A549 (cell line): ENCODE data around the gene ATAD3A. TPM values are rescaled to one million over a fixed set of nuclear protein-coding genes. Genes with fewer than 3 reads are reported as not detected.
"Not testable (repeated sequence)": the region's sequence is repeated elsewhere in the genome, so short reads cannot be mapped to it uniquely, and the experiment has no call there.

Experiments
- ATAC-seq, 2 experiments: fragments of 200-7000 bp in 1 of 2; fragments of >200 bp in 1 of 2; cut with Nextera tagmentation in 1 of 2; cut with Tn5 transposase in 1 of 2; 3 replicates each; pipeline versions ENCODE4 v1.8.0 to v1.9.1; 2018 to 2020; ENCODE audit warnings: mild to moderate bottlenecking in 1 of 2, moderate library complexity in 1 of 2
- CTCF ChIA-PET: fragments of 300-600 bp; sonication (Branson Sonifier 250); formaldehyde crosslinking; extraction: SDS; loops from one replicate; lab custom pipeline; 2021; ENCODE audit warnings: antibody characterized with exemption, inconsistent platforms; lab: Yijun Ruan, JAX
- POLR2A ChIA-PET: fragments of 350-600 bp; formaldehyde crosslinking; extraction: SDS; loops from one replicate; lab custom pipeline; 2021; ENCODE audit warnings: antibody characterized with exemption, inconsistent platforms; lab: Yijun Ruan, JAX
- DNase-seq, 2 experiments: peaks; one replicate each; pipeline versions ENCODE4 v3.0.0 to v3.0.0-alpha.2; 2011 to 2016; ENCODE audit warnings: low read depth in 1 of 2, low spot score in 1 of 2
- FAIRE-seq: peaks from 2 replicates; lab custom pipeline; 2011; peaks lifted over from hg19 to GRCh38; lab: Jason Lieb, UNC
- H3K27ac ChIP-seq, 2 experiments: fragments of >200 bp; sonication (Bioruptor Twin); formaldehyde crosslinking; 3 replicates each; pipeline ENCODE4 v1.5.1; 2016 to 2017
- H3K4me1 ChIP-seq: fragments of >200 bp; sonication (Bioruptor Twin); formaldehyde crosslinking; 3 replicates; pipeline ENCODE4 v1.6.1; 2016
- H3K4me2 ChIP-seq: fragments of >200 bp; sonication (Bioruptor Twin); formaldehyde crosslinking; 3 replicates; pipeline ENCODE4 v1.6.1; 2016
- H3K4me3 ChIP-seq: fragments of >200 bp; sonication (Bioruptor Twin); formaldehyde crosslinking; 3 replicates; pipeline ENCODE4 v1.5.1; 2016
- H3K9me3 ChIP-seq: fragments of >200 bp; sonication (Bioruptor Twin); formaldehyde crosslinking; 3 replicates; pipeline ENCODE4 v1.6.1; 2016
- CBX2 ChIP-seq: fragments of 200-600 bp; sonication (generic); IDR thresholded peaks from 2 replicates; pipeline ENCODE4 v1.6.1; 2016; ENCODE audit warnings: low read depth, mild to moderate bottlenecking, borderline replicate concordance
- GATA3 ChIP-seq: IDR thresholded peaks from 2 replicates; pipeline ENCODE4 v1.6.1; 2012; ENCODE audit warnings: borderline replicate concordance
- HDAC2 ChIP-seq: fragments of 200-600 bp; sonication (generic); IDR thresholded peaks from 2 replicates; pipeline ENCODE4 v1.6.1; 2016
- HOXB13 ChIP-seq: fragments of 250-450 bp; sonication (Bioruptor Pico); IDR thresholded peaks from 2 replicates; pipeline ENCODE4 v1.5.0; 2020; ENCODE audit warnings: low read depth, mild to moderate bottlenecking, moderate library complexity
- KDM5A ChIP-seq: fragments of 200-600 bp; sonication (generic); IDR thresholded peaks from 2 replicates; pipeline ENCODE4 v1.6.1; 2016; ENCODE audit warnings: antibody characterized with exemption, mild to moderate bottlenecking
- MAFK ChIP-seq: fragments of 450-650 bp; IDR thresholded peaks from 2 replicates; pipeline ENCODE4 v1.6.1; 2014; ENCODE audit not compliant: partially characterized antibody
- NFE2L2 ChIP-seq: fragments of 150-350 bp; conservative IDR thresholded peaks from 2 replicates; pipeline ENCODE4 v1.6.1; 2014; ENCODE audit warnings: low read length
- NPAS2 ChIP-seq: fragments of 250-450 bp; sonication (Bioruptor Pico); IDR thresholded peaks from 2 replicates; pipeline ENCODE4 v1.8.0; 2022; ENCODE audit warnings: mild to moderate bottlenecking, moderate library complexity, borderline replicate concordance
- POLR2AphosphoS2 ChIP-seq: conservative IDR thresholded peaks from 2 replicates; pipeline ENCODE4 v1.6.1; 2012; ENCODE audit warnings: low read length, improper control_type of control experiment, inconsistent platforms
- ZSCAN20 ChIP-seq: fragments of 250-450 bp; sonication (Bioruptor Pico); IDR thresholded peaks from 2 replicates; pipeline ENCODE4 v1.8.0; 2022; ENCODE audit warnings: mild to moderate bottlenecking, moderate library complexity
- WGBS: methylation state at CpG from one replicate; pipeline ENCODE4 v1.1.6; 2017; ENCODE audit errors: missing lambda C conversion rate; 5-methylcytosine and 5-hydroxymethylcytosine counted together
- polyA plus RNA-seq, 4 experiments: library from polyadenylated mRNA; depleted of rRNA in 3 of 4; stranded (reverse); fragments of >200 nt; fragmentation: RNase III in 1 of 4; extraction: RNeasy Plus Mini Kit Qiagen cat#74134 plus additional on column Dnase treatment in 1 of 4; gene quantifications; 2 replicates in 3 of 4; 3 replicates in 1 of 4; pipeline ENCODE4 v1.2.3, GENCODE V29; 2011 to 2017
- TF ChIP-seq, protein P1 (sequence below): fragments of >200 bp; sonication (Bioruptor Twin); formaldehyde crosslinking; IDR thresholded peaks from 2 replicates; pipeline ENCODE4 v1.6.1; 2016
- TF ChIP-seq, protein P2 (sequence below): fragments of >200 bp; sonication (Bioruptor Twin); formaldehyde crosslinking; IDR thresholded peaks from 3 replicates; pipeline ENCODE4 v1.6.1; 2016
- TF ChIP-seq, protein P3 (sequence below): fragments of 450-650 bp; IDR thresholded peaks from 2 replicates; pipeline ENCODE4 v1.6.1; 2014; ENCODE audit warnings: antibody characterized with exemption
- TF ChIP-seq, protein P4 (sequence below): fragments of >200 bp; sonication (Bioruptor Twin); formaldehyde crosslinking; IDR thresholded peaks from 3 replicates; pipeline ENCODE4 v1.5.1; 2016

Gene ATAD3A
- polyA plus RNA-seq, 2 of the 4 experiments (the other 2 are of a cell fraction): 10.9 to 27.2 TPM

DNA sequence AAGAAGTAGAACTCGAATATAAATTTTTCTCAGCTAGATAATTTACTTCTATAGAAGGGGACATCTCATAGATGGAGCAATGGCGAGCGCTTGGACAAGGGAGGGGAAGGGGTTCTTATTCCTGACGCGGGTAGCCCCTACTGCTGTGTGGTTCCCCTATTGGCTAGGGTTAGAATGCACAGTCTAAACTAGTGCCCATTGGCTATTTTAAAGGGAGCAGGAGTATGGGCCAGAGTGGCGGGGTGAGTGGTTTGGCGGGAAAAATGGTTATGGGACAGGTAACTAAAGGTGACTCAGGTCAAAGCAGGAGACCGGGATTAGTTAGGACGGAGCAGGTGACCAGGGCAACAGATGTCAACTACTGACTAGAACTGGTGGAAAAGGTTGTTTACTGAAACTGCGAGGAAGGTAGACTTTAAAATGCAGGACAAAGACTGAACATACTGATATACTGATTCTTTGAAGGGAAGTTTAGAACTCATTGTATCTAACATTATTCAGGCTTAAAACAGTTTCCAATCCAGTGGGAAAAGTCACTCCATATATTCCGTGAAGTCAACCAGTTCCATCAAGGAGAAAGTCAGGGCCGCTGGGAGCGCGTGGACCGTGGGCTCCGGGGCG, 940 bp upstream of the ATAD3A start:
- no peaks in the 10 kb centered on the region for H3K9me3 ChIP-seq
- FAIRE-seq (no peak), ATAC-seq (peak in 1 of 2 experiments; percentile 42; a peak in 5 of 6 replicates), DNase-seq (peak in 1 of 2 experiments; percentile 38)
- ChIA-PET CTCF (interaction anchor here (0.7 kb wide), 1 partner anchor 70 kb away, joined by 3 read pairs; no protein-coding TSS in a partner anchor), POLR2A (no interaction called here)
- peak overlapping the region; percentile 93 for H3K4me2 ChIP-seq
- peak overlapping the region; percentile 97 to 99 for H3K27ac ChIP-seq
- H3K4me1 ChIP-seq: peaks cover 5% of the 10 kb centered on the region; the same call in 2 of the 3 replicates
- 36% methylated on average over 16 of the region's 17 CpGs for WGBS
- TF ChIP-seq, protein P1, sequence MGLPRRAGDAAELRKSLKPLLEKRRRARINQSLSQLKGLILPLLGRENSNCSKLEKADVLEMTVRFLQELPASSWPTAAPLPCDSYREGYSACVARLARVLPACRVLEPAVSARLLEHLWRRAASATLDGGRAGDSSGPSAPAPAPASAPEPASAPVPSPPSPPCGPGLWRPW: no peak
- TF ChIP-seq, protein P2, sequence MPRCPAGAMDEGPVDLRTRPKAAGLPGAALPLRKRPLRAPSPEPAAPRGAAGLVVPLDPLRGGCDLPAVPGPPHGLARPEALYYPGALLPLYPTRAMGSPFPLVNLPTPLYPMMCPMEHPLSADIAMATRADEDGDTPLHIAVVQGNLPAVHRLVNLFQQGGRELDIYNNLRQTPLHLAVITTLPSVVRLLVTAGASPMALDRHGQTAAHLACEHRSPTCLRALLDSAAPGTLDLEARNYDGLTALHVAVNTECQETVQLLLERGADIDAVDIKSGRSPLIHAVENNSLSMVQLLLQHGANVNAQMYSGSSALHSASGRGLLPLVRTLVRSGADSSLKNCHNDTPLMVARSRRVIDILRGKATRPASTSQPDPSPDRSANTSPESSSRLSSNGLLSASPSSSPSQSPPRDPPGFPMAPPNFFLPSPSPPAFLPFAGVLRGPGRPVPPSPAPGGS: no peak
- TF ChIP-seq HOXB13 (CRISPR knock-in tag): no peak
- TF ChIP-seq, protein P3, sequence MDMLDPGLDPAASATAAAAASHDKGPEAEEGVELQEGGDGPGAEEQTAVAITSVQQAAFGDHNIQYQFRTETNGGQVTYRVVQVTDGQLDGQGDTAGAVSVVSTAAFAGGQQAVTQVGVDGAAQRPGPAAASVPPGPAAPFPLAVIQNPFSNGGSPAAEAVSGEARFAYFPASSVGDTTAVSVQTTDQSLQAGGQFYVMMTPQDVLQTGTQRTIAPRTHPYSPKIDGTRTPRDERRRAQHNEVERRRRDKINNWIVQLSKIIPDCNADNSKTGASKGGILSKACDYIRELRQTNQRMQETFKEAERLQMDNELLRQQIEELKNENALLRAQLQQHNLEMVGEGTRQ: no peak
- peak overlapping the region; percentile 98 for H3K4me3 ChIP-seq

DNA sequence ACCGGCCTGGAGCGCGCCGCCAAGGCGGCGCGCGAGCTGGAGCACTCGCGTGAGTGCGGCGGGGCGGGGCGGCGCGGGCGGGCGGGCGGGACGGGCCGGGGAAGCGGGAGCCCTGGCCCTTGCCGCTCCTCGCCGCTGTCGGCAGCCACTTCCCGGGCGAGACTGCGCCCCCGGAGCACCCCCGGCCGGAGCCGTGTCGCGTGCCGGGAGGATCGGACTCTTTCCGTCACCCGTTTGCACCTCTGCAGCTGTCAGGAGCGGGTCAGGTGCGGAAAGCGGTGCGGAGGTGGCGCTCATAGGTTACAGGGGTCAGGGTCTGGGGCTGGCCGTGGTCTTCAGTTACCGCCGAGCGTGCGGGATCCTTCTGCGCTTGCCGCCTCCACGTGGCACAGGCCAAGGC, 463 bp downstream of the ATAD3A start:
- DNase-seq, FAIRE-seq, H3K9me3 ChIP-seq, H3K4me1 ChIP-seq, CTCF ChIA-PET, POLR2A ChIA-PET: not testable (repeated sequence)
- H3K4me2 ChIP-seq: peak overlapping the region; percentile 65; the same call in 2 of the 3 replicates
- WGBS: no CpG with 5 or more reads among the region's 52 CpGs
- peak overlapping the region; percentile 98 for H3K4me3 ChIP-seq
- ATAC-seq: peak; percentile 8 to 17; a peak in 3 of 6 replicates
- H3K27ac ChIP-seq: peak overlapping the region; percentile 97 to 99

DNA sequence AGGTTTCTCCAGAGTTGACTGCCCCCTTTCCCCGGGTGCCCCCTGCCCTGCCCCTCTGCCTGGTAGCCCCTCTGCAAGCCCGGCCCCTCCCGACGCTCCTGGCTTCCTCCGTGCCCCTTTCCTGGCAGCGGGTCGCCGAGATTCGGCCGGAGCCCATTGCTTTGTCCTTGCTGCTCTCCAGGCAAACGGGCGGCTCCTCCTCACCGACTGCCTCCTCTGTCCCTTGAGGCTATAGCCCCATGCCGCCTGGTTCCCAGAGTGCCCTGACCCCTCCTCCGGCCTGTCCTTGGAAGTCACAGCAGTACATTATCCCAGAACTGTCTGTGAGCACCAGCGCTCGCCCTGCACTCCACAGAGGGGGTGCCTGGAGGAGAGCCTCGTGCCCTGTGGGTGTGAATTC, 1.7 kb downstream of the ATAD3A start:
- POLR2A ChIA-PET, CTCF ChIA-PET, DNase-seq, H3K27ac ChIP-seq, ATAC-seq, FAIRE-seq, H3K4me3 ChIP-seq, H3K4me1 ChIP-seq, H3K9me3 ChIP-seq: not testable (repeated sequence)
- H3K4me2 ChIP-seq: peak overlapping the region; percentile 36; the same call in 1 of the 3 replicates
- WGBS: 70% methylated on average over 4 of the region's 18 CpGs

DNA sequence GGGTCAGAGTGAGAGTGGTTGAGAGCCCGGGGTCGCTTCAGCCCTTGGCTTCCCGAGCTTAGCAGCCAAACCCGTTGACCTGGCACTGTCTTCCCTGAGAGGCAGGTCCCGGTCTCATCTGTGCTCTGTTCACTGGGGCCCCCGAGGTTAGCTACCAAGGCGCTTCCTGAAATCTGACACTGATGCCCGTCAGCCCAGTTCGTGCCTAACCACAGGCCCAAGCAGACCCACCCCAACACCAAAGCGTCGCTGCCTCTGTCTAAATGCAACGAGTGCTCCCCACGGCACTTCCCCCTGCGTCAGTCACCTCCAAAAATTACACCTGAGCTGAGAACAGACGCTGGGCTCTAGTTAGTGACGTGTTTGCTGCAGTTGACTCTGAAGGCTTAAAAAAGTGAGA, 2.4 kb downstream of the ATAD3A start:
- H3K4me1 ChIP-seq, H3K27ac ChIP-seq, H3K4me3 ChIP-seq, H3K9me3 ChIP-seq, FAIRE-seq, DNase-seq, POLR2A ChIA-PET, H3K4me2 ChIP-seq, ATAC-seq: not testable (repeated sequence)
- CTCF ChIA-PET: interaction anchor here (1.3 kb wide), 1 partner anchor 73 kb away, joined by 6 read pairs; no protein-coding TSS in a partner anchor
- 94% methylated on average over 7 of the region's 16 CpGs for WGBS

DNA sequence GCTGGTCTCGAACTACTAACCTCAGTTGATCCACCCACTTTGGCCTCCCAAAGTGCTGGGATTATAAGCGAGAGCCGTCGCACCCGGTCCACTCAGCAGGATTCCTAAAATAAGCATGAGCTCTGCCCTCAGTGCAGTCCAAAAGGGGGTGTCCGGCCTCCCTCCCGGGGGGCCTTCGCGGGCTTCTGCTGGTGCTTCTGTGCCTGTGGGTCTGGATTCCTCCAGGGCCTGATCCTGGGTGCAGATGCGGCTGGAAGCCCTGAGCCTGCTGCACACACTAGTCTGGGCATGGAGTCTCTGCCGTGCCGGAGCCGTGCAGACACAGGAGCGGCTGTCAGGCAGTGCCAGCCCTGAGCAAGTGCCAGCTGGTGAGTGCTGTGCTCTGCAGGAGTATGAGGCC, 5.0 kb downstream of the ATAD3A start:
- H3K4me1 ChIP-seq, FAIRE-seq, POLR2A ChIA-PET, H3K4me3 ChIP-seq, H3K27ac ChIP-seq, DNase-seq, ATAC-seq, H3K4me2 ChIP-seq, H3K9me3 ChIP-seq: not testable (repeated sequence)
- WGBS: 95% methylated on average over 5 of the region's 14 CpGs
- CTCF ChIA-PET: interaction anchor here (1.2 kb wide), 1 partner anchor 9 kb away, joined by 3 read pairs; no protein-coding TSS in a partner anchor

DNA sequence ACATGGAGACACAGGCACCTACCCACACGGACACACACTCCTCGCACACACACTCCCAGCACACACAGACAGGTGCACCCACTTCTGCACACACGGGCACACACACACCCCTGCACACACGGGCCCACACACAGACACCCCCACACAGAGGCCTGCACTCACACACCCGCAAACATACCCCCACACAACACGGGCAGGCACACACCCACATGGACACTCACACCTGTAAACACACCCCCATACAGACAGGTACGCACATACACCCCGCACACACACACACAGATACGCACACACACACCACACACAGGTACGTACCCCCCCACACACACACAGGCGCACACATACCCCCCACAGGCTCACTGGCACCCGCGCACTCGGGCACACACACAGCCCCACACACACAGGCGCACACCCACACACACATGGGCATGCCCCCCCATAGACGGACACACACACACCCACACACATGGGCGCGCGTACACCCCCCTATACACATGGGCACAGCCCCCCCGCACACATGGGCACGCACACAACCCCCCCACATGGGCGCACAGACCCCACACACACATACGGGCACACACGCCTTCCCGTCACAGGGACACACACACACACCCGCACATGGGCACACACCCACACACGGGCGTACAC, 6.1 kb downstream of the ATAD3A start:
- H3K27ac ChIP-seq: no peak overlapping the region
- TF ChIP-seq HDAC2 (no peak), POLR2AphosphoS2 (no peak), GATA3 (no peak), CBX2 (no peak), MAFK (no peak), NPAS2 (CRISPR knock-in tag) (no peak), NFE2L2 (no peak), KDM5A (no peak), ZSCAN20 (CRISPR knock-in tag) (no peak)
- TF ChIP-seq, protein P4, sequence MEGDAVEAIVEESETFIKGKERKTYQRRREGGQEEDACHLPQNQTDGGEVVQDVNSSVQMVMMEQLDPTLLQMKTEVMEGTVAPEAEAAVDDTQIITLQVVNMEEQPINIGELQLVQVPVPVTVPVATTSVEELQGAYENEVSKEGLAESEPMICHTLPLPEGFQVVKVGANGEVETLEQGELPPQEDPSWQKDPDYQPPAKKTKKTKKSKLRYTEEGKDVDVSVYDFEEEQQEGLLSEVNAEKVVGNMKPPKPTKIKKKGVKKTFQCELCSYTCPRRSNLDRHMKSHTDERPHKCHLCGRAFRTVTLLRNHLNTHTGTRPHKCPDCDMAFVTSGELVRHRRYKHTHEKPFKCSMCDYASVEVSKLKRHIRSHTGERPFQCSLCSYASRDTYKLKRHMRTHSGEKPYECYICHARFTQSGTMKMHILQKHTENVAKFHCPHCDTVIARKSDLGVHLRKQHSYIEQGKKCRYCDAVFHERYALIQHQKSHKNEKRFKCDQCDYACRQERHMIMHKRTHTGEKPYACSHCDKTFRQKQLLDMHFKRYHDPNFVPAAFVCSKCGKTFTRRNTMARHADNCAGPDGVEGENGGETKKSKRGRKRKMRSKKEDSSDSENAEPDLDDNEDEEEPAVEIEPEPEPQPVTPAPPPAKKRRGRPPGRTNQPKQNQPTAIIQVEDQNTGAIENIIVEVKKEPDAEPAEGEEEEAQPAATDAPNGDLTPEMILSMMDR: no peak
- no peak for DNase-seq
- no peak for FAIRE-seq
- H3K4me1 ChIP-seq: no peaks in the 10 kb centered on the region
- no peaks in the 10 kb centered on the region for H3K9me3 ChIP-seq
- H3K4me3 ChIP-seq: no peak overlapping the region
- WGBS: 89% methylated on average over 10 of the region's 28 CpGs
- no peak for ATAC-seq
- POLR2A ChIA-PET: no interaction called here
- no peak overlapping the region for H3K4me2 ChIP-seq
- CTCF ChIA-PET: no interaction called here

DNA sequence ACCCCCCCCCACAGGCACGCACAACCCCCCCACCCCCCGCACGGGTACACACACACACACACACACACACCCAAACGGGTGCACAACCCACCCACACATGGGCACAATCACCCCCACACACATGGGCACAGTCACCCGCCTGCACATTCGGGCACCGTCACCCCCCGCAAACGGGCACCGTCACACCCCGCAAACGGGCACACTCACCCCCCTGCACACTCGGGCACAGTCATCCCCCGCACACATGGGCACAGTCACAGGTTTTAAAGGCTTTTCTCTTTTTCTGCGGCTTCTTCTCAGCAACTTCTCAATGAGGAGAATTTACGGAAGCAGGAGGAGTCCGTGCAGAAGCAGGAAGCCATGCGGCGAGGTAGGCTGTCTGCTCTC, 6.7 kb downstream of the ATAD3A start:
- CTCF ChIA-PET, POLR2A ChIA-PET, H3K9me3 ChIP-seq, H3K27ac ChIP-seq, H3K4me1 ChIP-seq, H3K4me2 ChIP-seq, FAIRE-seq, H3K4me3 ChIP-seq, ATAC-seq, DNase-seq: not testable (repeated sequence)
- WGBS: 100% methylated on average over 10 of the region's 19 CpGs
